ENCODE measurements around the gene CAMKV. TPM values are rescaled to one million over a fixed set of nuclear protein-coding genes. Genes with fewer than 3 reads are reported as not detected.
A peak's percentile ranks its signal among the peaks of the same experiment; 100 is the strongest.
"Not testable (repeated sequence)": the region's sequence is repeated elsewhere in the genome, so short reads cannot be mapped to it uniquely, and the experiment has no call there.

CAMKV gene
- total and polyA plus RNA-seq, 11 donors = not detected

GRCh38 chr3:49839193-49839809 is 30.4 kb downstream of the CAMKV start:
- no peaks in the 10 kb centered on the region for H3K9me3 ChIP-seq
- 14 to 23% (median 22%) methylated on average over 4 to 6 of the region's 6 CpGs for WGBS, 4 donors
- ATAC-seq (peak; percentile 66 to 88 (median 83)), DNase-seq (peak; percentile 80 to 88 (median 85))
- H3K36me3 ChIP-seq = no peaks in the 10 kb centered on the region
- H3K4me1 ChIP-seq = peaks cover 5 to 34% (median 23%) of the 10 kb centered on the region in 12 donors
- H3K27me3 ChIP-seq = no peaks in the 10 kb centered on the region
- intact Hi-C loops (cut with DNase I) = loop anchor here (1.0 to 10.0 kb wide), 8 partner anchors 24 to 137 kb away; partner anchors contain the start of genes INKA1 (in 3 of the 10) and AMIGO3 (in 1 of the 10)
- no peak overlapping the region for H3K4me3 ChIP-seq
- peak overlapping the region in 9 of 12 donors; percentile 9 to 75 (median 42) for H3K27ac ChIP-seq
- TF ChIP-seq POLR2A (IDR thresholded peaks at IDR 0.05) = no peak
- TF ChIP-seq, protein P1, sequence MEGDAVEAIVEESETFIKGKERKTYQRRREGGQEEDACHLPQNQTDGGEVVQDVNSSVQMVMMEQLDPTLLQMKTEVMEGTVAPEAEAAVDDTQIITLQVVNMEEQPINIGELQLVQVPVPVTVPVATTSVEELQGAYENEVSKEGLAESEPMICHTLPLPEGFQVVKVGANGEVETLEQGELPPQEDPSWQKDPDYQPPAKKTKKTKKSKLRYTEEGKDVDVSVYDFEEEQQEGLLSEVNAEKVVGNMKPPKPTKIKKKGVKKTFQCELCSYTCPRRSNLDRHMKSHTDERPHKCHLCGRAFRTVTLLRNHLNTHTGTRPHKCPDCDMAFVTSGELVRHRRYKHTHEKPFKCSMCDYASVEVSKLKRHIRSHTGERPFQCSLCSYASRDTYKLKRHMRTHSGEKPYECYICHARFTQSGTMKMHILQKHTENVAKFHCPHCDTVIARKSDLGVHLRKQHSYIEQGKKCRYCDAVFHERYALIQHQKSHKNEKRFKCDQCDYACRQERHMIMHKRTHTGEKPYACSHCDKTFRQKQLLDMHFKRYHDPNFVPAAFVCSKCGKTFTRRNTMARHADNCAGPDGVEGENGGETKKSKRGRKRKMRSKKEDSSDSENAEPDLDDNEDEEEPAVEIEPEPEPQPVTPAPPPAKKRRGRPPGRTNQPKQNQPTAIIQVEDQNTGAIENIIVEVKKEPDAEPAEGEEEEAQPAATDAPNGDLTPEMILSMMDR (IDR thresholded peaks at IDR 0.05) = peak; percentile 81 to 97 (median 91)

GRCh38 chr3:49831341-49831740 is 38.4 kb downstream of the CAMKV start:
- Histone ChIP-seq H3K27me3 (no peaks in the 10 kb centered on the region), H3K4me3 (no peak overlapping the region), H3K27ac (no peak overlapping the region), H3K9me3 (no peaks in the 10 kb centered on the region), H3K4me1 (no peaks in the 10 kb centered on the region), H3K36me3 (peaks cover 0 to 4% (median 0%) of the 10 kb centered on the region in 9 donors)
- ATAC-seq (no peak), DNase-seq (no peak)
- intact Hi-C loops (cut with DNase I) = loop anchor here in 1 of 10 donors (10.0 kb wide), 1 partner anchor 117 kb away; the partner anchor contains the start of gene AMIGO3
- 75 to 93% (median 83%) methylated on average over 3 of the region's 3 CpGs for WGBS, 4 donors
- no peak for TF ChIP-seq POLR2A (IDR thresholded peaks at IDR 0.05)
- TF ChIP-seq, protein P1 (IDR thresholded peaks at IDR 0.05) = no peak

DNA sequence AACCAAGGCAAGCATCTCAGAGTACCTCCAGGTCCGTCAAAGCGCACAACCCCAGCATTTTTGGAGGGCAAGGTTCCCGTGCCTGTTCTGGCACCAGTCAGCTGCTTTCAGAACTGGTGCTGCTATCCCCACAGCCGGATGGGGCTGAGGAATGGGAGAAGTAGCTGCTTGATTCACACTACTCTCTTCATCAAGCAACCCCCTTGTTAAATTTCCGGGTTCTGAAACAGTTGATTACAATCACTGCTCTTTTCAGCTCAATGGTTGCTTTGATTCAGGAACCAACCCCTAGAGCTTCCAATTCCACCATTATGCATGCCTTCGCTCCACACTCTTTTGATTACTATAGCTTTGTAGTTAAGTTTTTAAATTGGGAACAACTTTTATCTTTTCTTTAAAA is 43.7 kb downstream of the CAMKV start:
- TF ChIP-seq, protein P1 (IDR thresholded peaks at IDR 0.05) = no peak
- TF ChIP-seq POLR2A (IDR thresholded peaks at IDR 0.05) = no peak
- no peaks in the 10 kb centered on the region for H3K4me1 ChIP-seq
- peaks cover 0 to 4% (median 0%) of the 10 kb centered on the region in 9 donors for H3K36me3 ChIP-seq
- no peaks in the 10 kb centered on the region for H3K9me3 ChIP-seq
- H3K27ac ChIP-seq = no peak overlapping the region
- 74 to 87% (median 84%) methylated on average over 6 of the region's 6 CpGs for WGBS, 4 donors
- DNase-seq = no peak
- H3K27me3 ChIP-seq = no peaks in the 10 kb centered on the region
- no peak for ATAC-seq
- intact Hi-C loops (cut with DNase I) = no loop called here
- H3K4me3 ChIP-seq = no peak overlapping the region

DNA sequence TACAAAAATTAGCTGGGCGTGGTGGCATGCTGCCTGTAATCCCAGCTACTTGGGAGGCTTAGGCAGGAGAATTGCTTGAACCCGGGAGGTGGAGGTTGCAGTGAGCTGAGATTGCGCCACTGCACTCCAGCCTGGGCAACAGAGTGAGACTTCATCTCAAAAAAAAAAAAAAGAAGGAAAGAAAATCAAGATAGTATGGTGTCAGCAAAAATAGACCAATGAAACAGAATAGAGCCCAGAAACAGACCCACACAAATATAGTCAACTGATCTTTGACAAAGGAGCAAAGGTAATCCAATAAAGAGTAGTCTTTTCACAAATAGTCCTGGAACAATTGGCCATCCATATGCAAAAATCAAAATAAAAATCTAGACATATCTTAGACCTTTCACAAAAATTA is 46.6 kb downstream of the CAMKV start:
- 96 to 98% (median 98%) methylated on average over 3 of the region's 3 CpGs for WGBS, 4 donors
- H3K9me3 ChIP-seq; H3K27ac ChIP-seq; H3K36me3 ChIP-seq; H3K4me3 ChIP-seq; DNase-seq; ATAC-seq; intact Hi-C loops (cut with DNase I); H3K4me1 ChIP-seq; H3K27me3 ChIP-seq: not testable (repeated sequence)
